HG02588 (cell line): ENCODE data around the gene ZFR2.

Experiments
- ATAC-seq: cut with Tn5 transposase; IDR thresholded peaks from one replicate; pipeline ENCODE4 v1.9.1; 2021; ENCODE audit warnings: mild to moderate bottlenecking, moderate library complexity; ENCODE audit not compliant: unreplicated experiment

The ZFR2 gene

DNA sequence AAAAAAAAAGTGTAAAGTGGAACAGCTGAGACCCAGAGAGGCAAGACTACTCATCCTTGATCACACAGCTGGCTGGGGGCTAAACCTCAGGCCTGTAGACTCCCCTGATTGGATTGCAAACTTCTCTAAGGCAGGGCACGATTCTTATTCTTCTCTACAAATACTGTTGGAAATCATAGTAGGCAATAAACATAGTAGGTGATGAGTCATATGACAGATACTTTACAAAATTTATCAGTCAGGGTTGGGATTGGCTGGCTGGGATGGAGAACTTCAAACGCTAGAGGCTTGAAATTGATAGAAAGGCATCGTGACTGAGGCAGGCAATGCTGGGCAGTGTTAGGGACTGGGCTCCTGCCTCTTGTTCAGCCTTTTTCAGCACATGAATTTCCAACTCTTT is 76.7 kb downstream of the ZFR2 start:
- ATAC-seq: no peak

DNA sequence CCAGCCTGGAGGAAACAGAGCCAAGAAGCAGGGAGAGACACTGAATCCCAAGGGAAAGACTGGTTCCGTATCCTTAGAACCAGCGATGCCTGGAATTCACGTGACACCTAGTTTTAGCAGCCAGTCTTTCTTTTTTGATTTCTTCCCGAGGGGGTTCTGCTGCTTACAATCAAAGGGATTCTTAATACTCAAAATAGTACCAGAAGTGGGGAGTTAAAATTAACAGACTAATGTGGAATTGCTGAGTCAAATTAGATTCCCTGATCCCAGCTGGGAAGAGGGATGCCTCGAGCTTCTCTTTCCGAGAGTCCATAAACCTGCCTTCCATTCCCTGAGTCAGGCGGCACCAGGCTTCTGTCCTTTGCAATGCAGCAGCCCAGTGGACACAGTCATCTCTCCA is 77.9 kb downstream of the ZFR2 start:
- ATAC-seq: no peak

- ATAC-seq: no peak
These were observed 78.6 kb downstream of the ZFR2 start for GRCh38 chr19:3790209-3790734.

DNA sequence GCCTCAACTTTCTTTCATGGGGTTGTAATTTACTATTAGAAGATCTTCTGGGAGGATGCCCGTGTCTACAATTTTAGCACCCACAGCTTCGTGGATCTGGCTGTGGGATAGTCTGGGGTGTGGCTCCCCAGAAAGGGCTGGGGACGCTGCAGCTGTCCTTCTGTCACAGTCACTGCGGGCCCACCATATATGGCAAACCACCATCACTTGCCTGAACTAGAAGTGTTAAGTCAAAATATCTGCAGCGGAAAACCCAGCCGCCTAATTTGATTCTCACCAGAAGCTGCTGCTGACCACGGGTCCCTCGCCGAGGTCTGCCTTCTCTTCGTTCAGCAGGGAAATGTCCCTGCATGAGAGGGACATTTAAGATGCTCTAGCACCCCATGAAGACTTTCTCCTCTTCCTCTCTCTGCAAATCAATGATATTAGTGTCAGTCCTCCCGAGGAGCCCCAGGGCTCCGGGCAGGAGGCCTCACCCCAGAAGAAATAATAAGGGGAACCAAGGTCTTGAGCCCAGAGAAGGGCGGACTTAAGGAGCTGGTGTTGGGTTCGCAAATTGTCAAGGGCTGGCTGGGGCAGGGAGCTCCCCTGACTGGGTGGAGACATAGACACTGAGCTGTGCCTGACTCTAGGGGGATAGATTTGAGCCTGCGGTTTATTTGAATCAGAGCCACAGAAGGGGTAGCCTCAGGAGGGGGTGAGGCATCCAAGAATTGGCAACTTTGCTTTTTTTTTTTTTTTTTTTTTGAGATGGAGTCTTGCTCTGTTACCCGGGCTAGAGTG is 79.7 kb downstream of the ZFR2 start:
- ATAC-seq: no peak

DNA sequence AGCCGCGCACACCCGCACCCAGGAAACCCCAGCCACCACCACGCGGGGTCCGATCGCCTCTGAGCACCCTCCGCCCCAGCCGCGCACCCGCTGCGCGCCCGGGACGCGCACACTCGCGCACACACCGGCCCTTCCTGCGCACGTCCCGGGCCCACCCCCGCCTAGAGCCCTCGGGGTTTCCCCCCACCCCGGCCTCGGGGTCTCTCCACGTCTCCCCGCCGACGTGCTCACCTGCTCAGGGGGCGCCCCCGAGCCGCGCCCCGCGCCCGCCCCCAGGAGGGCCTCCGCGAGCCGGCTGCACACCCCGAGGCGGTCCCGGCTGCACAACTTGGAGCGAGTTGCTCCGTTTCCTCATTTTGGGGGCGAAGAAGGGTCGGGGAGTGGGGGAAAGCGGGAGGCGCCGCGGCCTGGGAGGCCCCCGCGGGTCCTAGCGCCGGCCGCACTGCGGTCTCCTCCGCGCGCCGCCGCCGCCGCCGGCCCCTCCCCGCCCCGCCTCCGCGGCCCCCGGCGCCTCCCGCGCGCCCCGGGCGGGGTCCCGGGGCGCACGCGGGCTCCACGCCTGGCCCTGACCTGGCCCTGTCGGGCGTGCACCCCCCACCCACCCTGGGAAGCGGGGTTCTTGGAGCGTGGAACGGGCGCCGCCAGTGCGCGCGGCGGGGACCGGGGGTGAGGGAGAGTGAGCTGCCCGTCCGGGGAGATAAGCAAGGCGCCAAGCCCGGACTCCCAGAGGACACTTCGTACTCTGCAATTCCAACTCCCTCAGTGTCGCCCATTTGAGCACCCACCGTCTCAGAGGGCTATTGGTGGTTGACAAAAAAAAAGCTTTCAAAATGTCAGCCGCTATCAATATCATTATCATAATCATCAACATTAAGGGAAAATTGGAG is 82.7 kb downstream of the ZFR2 start, which contains the start of gene MATK:
Gene MATK (minus strand): TSS at position 444 of the 887 bp plus-strand sequence. CDS start 1,246 bp downstream, outside the sequence.
- ATAC-seq: no peak

- ATAC-seq: no peak
These were observed 83.3 kb downstream of the ZFR2 start for GRCh38 chr19:3785451-3785937.

DNA sequence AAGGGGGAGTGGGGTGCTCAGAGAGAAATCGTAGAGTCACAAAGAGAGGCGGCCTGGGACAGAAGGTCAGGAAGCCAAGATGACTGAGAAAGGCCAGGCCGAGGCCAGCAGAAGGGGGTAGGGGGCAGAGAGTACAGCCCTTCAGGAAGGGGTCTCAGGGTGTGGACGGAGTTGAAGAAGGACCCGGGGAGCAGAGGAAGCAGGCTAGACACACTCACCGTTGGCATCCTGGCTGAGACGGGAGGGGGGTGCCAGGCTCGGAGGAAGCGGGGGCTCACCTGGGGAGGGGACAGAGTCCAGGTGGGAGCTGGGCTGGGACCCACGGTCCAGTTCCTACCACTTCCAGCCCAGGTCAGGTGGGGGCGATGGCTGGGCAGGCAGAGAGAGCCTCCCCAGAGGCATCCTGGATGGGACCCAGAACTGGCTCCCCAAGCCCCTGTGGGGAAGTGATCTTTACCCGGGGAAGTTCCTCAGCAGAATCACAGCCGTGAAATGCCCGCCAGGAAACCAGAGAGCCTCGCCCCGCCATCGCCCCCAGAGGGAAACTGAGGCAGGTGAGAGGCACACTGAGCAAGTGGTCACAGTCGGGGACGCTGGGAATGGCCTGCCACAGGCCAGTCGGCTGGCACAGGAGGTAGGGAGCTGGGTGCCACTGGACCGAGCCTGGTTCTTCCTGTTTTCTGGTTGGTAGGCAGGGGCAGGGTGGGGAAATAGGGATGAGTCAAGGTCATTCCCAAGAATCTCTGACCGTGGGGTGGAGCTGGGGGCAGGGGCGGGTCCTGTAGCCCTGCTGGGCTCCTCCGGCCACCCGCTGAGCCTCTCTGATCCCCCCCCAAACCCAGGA is 84.0 kb downstream of the ZFR2 start:
- ATAC-seq: no peak

DNA sequence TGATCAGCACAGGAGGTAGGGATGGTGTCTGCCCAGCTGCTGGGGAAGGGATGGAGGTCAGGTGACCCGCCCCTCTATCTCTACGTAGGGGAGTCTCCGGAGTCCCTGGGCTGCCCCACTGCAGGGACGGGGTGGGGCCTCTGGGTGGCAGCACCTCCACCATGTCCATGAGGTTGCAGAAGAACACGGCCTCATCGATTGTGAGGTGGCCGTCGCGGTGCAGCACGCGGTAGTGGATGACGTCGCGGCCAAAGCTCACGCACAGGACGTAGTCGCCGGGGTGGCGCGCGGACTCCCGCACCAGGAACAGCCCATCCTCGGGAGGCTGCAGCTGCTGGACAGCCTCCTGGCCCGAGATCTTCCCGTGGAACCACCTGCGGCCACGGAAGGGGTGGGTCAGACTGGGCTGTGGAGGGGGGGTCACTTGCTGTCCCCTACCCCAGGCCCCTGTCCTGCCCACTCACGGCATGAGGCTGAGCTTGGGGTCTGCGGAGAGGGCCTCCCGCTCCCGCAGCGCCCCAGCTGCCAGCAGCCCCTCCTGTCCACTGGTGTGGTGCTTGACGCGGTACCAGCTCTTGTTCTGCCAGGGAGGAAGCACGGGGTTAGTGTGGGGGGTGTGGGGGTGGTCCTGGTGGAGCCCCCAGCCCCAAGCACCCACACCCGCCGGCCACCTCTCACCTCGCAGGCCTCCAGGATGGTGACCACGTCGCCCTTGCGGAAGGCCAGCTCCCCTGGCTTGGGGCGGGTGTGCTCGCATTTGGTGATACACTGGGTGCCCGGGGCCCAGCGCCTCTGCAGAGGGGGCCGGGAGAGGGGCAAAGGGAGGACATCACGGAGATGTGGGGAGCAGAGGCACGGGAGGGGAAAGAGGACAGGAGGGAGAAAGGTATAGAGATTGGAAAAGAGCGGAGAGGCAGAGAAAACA is 84.9 kb downstream of the ZFR2 start:
- ATAC-seq: no peak

- ATAC-seq: no peak
These were observed 85.9 kb downstream of the ZFR2 start for GRCh38 chr19:3782903-3783302.

DNA sequence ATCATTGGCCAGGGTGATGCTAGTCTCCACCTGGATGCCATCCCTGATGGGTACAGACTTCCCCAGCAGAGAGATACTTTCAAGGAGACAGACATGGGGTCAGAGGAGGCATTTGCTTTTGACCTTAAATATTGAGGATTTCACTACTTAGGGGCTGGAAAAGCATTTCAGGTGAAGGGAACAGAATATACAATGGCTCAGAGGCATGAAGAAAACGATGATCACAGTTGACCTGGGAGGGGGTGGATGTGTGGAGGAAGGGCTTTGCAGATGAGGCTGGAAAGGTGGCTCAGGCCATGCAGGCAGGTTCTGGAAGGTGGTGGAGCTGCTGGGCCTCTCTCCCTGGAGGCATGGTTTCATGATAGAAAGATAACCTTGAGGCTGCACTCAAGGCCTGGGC is 86.5 kb downstream of the ZFR2 start:
- ATAC-seq: no peak

GRCh38 chr19:3781603-3782002 is 87.2 kb downstream of the ZFR2 start:
- no peak for ATAC-seq

DNA sequence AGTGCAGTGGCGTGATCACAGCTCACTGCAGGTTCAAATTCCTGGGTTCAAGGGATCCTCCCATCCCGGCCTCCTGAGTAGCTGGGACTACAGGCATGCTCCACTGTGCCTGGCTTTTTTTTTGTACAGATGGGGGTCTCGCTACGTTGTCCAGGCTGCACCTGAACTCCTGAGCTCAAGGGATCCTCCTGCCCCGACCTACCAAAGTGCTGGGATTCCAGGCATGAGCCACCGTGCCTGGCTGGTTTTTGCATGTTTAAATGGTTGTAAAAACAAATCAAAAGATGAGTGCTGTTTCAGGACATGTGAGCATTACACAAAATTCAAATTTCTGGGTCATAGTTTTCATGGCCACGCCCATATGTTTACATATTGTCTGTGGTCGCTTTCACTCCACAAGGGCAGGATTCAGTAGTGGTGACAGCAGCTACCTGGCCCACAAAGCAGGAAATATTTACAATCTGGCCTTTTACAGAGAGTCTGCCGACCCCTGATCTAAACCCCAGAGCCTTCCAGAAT is 88.0 kb downstream of the ZFR2 start:
- no peak for ATAC-seq

GRCh38 chr19:3778899-3779723 is 89.7 kb downstream of the ZFR2 start:
- ATAC-seq: no peak

DNA sequence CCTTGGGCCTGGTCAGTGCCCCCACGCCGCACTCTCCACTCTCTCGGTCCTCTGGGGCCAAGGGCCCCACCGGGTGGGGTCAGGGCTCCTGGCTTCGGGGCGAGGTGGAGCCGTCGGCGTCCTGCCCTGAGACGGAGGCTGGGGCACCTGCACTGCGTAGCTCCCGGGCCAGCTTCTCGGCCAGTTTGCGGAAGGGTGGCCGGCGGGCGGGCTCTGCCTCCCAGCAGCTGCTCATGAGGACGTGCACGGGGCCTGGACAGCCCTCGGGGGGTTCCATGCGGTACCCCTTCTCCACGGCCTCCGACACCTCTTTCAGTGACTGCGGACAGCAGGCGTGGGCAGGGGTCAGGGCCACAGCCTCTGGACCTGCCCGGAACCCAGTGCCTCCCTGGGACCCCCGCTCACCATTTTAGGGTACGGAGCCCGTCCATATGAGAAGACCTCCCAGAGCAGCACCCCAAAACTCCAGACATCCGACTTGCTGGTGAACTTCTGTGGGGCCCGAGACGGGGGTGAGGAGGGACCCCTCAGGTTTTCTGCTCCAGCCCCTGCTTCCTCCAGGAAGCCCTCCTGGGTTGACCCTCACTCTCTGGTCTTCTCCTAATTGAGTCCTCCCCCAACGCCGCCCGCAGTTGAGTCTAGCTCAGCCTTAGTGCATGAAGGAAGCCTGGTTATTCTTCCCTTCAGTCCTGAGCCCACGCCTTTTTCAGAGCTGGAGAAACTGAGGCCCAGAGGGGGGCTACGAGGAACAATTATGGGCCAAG is 90.6 kb downstream of the ZFR2 start:
- ATAC-seq: no peak

DNA sequence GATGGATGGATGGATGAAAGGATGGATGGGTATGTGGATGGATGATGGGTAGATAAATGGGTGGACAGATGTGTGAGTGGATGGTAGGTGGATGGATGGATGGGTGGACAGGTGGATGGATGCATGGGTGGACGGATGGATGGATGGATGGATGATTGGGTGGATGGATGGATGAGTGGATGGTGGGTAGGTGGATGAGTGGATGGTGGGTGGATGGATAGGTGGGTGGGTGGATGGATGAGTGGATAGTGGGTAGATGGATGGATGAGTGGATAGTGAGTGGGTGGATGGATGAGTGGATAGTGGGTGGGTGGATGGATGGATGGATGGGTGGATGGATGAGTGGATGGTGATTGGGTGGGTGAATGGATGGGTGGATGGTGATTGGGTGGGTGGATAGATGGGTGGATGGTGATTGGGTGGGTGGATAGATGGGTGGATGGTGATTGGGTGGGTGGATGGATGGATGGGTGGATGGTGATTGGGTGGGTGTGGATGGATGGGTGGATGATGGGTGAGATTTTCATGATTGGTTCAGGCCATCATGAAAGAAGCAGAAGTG is 92.3 kb downstream of the ZFR2 start:
- ATAC-seq: no peak

GRCh38 chr19:3775831-3776230 is 93.0 kb downstream of the ZFR2 start:
- no peak for ATAC-seq

- no peak for ATAC-seq
These were observed 93.5 kb downstream of the ZFR2 start for GRCh38 chr19:3775374-3775711.
